MCF 10A (cell line): ENCODE results near the gene CAMTA1. TPM values are rescaled to one million over a fixed set of nuclear protein-coding genes. Genes with fewer than 3 reads are reported as not detected.

Experiments
- BruUV-seq: library from RNA; stranded (reverse); fragments of 400-500 nt; replicated peaks from 2 replicates; lab custom pipeline; 2021; lab: Mats Ljungman, UMichigan
- CTCF ChIA-PET: fragments of 300-600 bp; sonication (Branson Sonifier 250); formaldehyde crosslinking; extraction: SDS; loops from one replicate; lab custom pipeline; 2021; ENCODE audit warnings: antibody characterized with exemption, inconsistent platforms; lab: Yijun Ruan, JAX
- POLR2A ChIA-PET: fragments of 300-600, 350-650 bp; sonication (Branson Sonifier 250); formaldehyde crosslinking; extraction: SDS; loops from one replicate; lab custom pipeline; 2020; ENCODE audit warnings: antibody characterized with exemption, inconsistent platforms; lab: Yijun Ruan, JAX
- DNase-seq: peaks from one replicate; pipeline ENCODE4 v3.0.0-alpha.2; 2018; ENCODE audit not compliant: unreplicated experiment
- H3K27ac Mint-ChIP-seq: one replicate; pipeline ENCODE4 v1.8.0; 2022; ENCODE audit warnings: mild to moderate bottlenecking, low read depth, mixed read lengths; ENCODE audit not compliant: unreplicated experiment
- H3K27me3 Mint-ChIP-seq: one replicate; pipeline ENCODE4 v1.8.0; 2022; ENCODE audit warnings: mixed read lengths; ENCODE audit not compliant: insufficient read depth, unreplicated experiment
- H3K36me3 Mint-ChIP-seq: one replicate; pipeline ENCODE4 v1.8.0; 2022; ENCODE audit warnings: mild to moderate bottlenecking, moderate library complexity, mixed read lengths; ENCODE audit not compliant: insufficient read depth, unreplicated experiment
- H3K4me1 Mint-ChIP-seq: one replicate; pipeline ENCODE4 v1.8.0; 2022; ENCODE audit warnings: mixed read lengths; ENCODE audit not compliant: insufficient read depth, unreplicated experiment
- H3K4me3 Mint-ChIP-seq: one replicate; pipeline ENCODE4 v1.8.0; 2022; ENCODE audit warnings: mild to moderate bottlenecking, moderate library complexity, mixed read lengths; ENCODE audit not compliant: unreplicated experiment
- H3K9me3 Mint-ChIP-seq: one replicate; pipeline ENCODE4 v1.8.0; 2022; ENCODE audit warnings: mixed read lengths; ENCODE audit not compliant: unreplicated experiment
- intact Hi-C: fragments of 100-400 bp; cut with micrococcal nuclease; formaldehyde crosslinking; loops from 2 replicates; pipeline ENCODE4 v1.14.1; 2022
- total RNA-seq: library from RNA; stranded (reverse); gene quantifications from 2 replicates; pipeline ENCODE4 v1.2.3, GENCODE V29; 2022
- TF ChIP-seq, protein P1 (sequence below): fragments of 200-600 bp; IDR thresholded peaks from one replicate; pipeline ENCODE4 v1.8.0; 2022; ENCODE audit warnings: antibody characterized with exemption, mild to moderate bottlenecking; ENCODE audit not compliant: unreplicated experiment

The CAMTA1 gene
- total RNA-seq, 1 experiment from 2014 or later = 74.1 TPM

DNA sequence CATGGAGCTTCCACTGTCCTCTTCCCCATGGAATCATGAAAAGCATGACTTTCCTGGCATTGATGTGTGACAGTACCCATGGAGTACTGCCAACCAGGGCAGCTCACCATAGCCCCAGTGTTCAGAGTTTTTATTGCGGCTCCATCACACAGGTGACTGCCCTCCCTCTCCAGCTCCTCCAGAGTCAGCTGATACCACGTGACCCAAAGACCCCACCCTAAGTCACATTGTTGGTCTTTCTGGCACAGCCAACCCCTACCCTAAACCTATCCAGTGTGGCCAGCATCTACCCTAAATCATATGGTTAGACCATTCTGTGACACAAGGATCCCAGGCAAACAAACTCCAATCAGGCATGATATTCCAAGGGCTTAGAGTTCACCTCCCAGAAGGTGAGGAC lies 908.4 kb downstream of the CAMTA1 start:
- CTCF ChIA-PET = interaction anchor here (0.6 to 4.6 kb wide), 2 partner anchors 25 to 121 kb away, joined by 4 to 25 read pairs; no protein-coding TSS in a partner anchor
- no TSS peak for BruUV-seq

DNA sequence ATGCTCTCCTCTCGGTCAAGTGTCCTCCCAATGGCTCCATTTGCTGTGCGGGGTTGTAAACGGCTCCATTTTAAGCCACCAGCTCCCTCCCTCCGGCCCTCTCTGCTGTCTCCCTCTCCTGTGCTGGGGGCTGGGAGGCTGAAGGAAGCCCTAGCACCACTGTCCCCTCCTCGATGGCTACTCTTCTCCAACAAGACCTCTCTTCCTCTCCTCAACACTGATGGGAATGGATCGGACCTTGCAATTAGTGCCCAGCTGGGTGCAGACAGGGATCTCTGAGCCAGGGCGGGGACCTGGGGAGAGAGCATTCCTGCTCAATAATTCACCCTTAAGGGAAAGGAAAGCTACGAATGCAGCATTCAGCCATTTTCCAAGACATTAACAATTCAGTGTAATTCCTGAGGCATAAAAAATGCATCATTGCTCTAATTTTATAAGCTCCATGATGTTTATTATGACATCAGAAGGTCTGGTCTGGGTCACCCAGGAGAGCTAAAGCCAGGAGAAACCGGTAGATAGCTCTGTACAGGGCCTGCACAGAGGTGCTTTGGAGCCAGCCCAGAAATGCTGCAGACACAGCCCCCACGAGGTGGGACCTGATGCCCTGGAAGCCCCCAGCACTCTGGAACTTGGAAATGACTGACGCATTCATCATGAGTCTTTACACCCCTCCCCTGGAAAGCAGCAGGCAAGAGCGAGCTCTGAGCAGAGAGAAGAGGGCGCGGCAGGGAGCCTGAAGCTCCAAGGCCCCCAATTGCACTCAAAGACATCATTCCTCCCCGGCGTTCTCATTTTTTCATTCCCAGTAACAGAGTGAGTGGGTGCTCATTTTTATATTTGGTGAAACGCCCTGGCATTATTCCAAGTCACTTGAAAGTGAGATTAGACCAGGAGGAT lies 909.6 kb downstream of the CAMTA1 start:
- H3K4me3 Mint-ChIP-seq = no peak overlapping the region
- DNase-seq = no peak
- ChIA-PET POLR2A (interaction anchor here (0.7 kb wide), 1 partner anchor 77 kb away, joined by 3 read pairs; no protein-coding TSS in a partner anchor), CTCF (interaction anchor here (1.1 to 4.6 kb wide), 2 partner anchors 26 to 58 kb away, joined by 4 to 25 read pairs; no protein-coding TSS in a partner anchor)
- no TSS peak for BruUV-seq
- peaks cover 11% of the 10 kb centered on the region for H3K9me3 Mint-ChIP-seq
- TF ChIP-seq, protein P1, sequence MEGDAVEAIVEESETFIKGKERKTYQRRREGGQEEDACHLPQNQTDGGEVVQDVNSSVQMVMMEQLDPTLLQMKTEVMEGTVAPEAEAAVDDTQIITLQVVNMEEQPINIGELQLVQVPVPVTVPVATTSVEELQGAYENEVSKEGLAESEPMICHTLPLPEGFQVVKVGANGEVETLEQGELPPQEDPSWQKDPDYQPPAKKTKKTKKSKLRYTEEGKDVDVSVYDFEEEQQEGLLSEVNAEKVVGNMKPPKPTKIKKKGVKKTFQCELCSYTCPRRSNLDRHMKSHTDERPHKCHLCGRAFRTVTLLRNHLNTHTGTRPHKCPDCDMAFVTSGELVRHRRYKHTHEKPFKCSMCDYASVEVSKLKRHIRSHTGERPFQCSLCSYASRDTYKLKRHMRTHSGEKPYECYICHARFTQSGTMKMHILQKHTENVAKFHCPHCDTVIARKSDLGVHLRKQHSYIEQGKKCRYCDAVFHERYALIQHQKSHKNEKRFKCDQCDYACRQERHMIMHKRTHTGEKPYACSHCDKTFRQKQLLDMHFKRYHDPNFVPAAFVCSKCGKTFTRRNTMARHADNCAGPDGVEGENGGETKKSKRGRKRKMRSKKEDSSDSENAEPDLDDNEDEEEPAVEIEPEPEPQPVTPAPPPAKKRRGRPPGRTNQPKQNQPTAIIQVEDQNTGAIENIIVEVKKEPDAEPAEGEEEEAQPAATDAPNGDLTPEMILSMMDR = no peak
- H3K27me3 Mint-ChIP-seq = no peaks in the 10 kb centered on the region
- H3K4me1 Mint-ChIP-seq = no peaks in the 10 kb centered on the region
- intact Hi-C loops = no loop called here
- no peaks in the 10 kb centered on the region for H3K36me3 Mint-ChIP-seq
- H3K27ac Mint-ChIP-seq = no peak overlapping the region

More for the DNA sequence above, 908.4 kb downstream of the CAMTA1 start:
- Mint-ChIP-seq H3K27ac (no peak overlapping the region), H3K4me1 (no peaks in the 10 kb centered on the region), H3K4me3 (no peak overlapping the region), H3K36me3 (no peaks in the 10 kb centered on the region), H3K27me3 (no peaks in the 10 kb centered on the region), H3K9me3 (peaks cover 11% of the 10 kb centered on the region)
- POLR2A ChIA-PET = interaction anchor here (0.6 kb wide), 1 partner anchor 868 kb away, joined by 3 read pairs; no protein-coding TSS in a partner anchor
- intact Hi-C loops = no loop called here
- TF ChIP-seq, protein P1 = no peak
- no peak for DNase-seq

DNA sequence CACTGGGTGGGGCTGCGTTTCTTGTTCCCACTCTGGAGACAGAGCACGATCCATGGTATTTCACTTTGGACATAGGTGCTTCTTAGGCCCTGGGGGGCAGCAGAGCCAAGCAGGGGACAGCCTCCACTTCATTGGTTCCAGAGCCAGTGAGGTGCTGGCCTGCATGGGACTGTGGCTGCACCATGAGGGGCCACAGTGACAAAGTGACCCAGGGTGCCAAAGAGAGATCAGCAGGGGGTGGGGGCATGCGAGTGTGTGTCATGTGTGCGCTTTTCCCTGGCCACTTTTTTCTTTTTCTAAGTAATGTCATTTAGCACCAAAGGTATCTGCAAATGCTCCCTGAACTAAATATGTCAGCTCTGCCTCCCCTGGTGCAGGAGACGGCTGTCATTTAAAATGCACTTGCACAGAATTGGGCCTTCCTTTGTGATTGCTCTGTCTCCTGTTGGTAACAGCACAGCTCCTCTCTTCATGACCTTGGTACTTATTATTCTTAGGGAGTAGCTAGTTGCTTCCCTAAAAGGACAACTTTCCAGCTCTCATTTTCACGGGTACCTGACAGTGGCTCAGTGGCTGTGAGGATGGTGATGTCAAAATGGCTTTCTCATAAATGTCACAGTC lies 910.4 kb downstream of the CAMTA1 start:
- H3K27me3 Mint-ChIP-seq = no peaks in the 10 kb centered on the region
- TF ChIP-seq, protein P1 = no peak
- CTCF ChIA-PET = interaction anchor here (1.1 to 4.6 kb wide), 3 partner anchors 27 to 57 kb away, joined by 4 to 25 read pairs (median 13); no protein-coding TSS in a partner anchor

DNA sequence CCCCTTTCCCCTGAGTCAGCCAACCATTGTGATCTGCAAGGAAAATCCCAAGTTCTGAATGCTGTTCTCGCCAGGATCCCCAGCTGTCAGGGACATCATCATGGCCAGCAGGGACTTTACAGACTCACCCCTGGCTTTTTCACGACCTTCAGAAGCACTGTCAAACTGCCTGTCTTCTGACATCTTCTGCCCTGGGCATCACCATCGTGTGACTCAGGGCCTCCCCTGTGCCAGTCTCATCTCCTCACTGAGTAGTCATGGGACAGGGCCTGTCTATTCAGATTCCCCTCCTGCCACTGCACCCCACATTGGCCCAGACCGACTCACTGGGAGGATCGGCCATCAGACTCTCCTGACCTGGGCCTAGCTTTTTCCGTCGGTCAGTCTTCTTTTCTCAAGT lies 913.4 kb downstream of the CAMTA1 start:
- H3K27ac Mint-ChIP-seq = no peak overlapping the region
- ChIA-PET POLR2A (no interaction called here), CTCF (interaction anchor here (0.9 to 3.7 kb wide), 4 partner anchors 30 to 54 kb away, joined by 4 to 13 read pairs (median 6); no protein-coding TSS in a partner anchor)
- DNase-seq = no peak
- BruUV-seq = no TSS peak
- H3K9me3 Mint-ChIP-seq = no peaks in the 10 kb centered on the region
- intact Hi-C loops = no loop called here
- H3K4me1 Mint-ChIP-seq = no peaks in the 10 kb centered on the region
- no peaks in the 10 kb centered on the region for H3K36me3 Mint-ChIP-seq
- H3K4me3 Mint-ChIP-seq = no peak overlapping the region
- peaks cover 19% of the 10 kb centered on the region for H3K27me3 Mint-ChIP-seq
- TF ChIP-seq, protein P1 = no peak

More for the DNA sequence above, 910.4 kb downstream of the CAMTA1 start:
- intact Hi-C loops = no loop called here
- POLR2A ChIA-PET = no interaction called here
- no TSS peak for BruUV-seq
- Mint-ChIP-seq H3K4me3 (no peak overlapping the region), H3K9me3 (peaks cover 11% of the 10 kb centered on the region), H3K4me1 (no peaks in the 10 kb centered on the region), H3K36me3 (no peaks in the 10 kb centered on the region), H3K27ac (no peak overlapping the region)
- no peak for DNase-seq
